Measurements from ENCODE around the gene TGFB2. TPM values are rescaled to one million over a fixed set of nuclear protein-coding genes. Genes with fewer than 3 reads are reported as not detected.

The TGFB2 gene
- total RNA-seq, 4 donors from 2014 or later: 3.3 to 9.4 (median 6.8) TPM

- WGBS, 2 donors (ENCODE audit: low coverage in 1 of 2): 55 to 75% methylated on average over 1 of the region's 1 CpG
- ATAC-seq: no peak
- no peak for TF ChIP-seq POLR2A (IDR thresholded peaks at IDR 0.05)
- TF ChIP-seq EP300 (IDR thresholded peaks at IDR 0.05): no peak
- TF ChIP-seq CTCF (IDR thresholded peaks at IDR 0.05): no peak
- no peak for TF ChIP-seq POLR2AphosphoS5 (IDR thresholded peaks at IDR 0.05)
- no peak overlapping the region for H3K27ac ChIP-seq
- no peaks in the 10 kb centered on the region for H3K36me3 ChIP-seq
- H3K27me3 ChIP-seq: no peaks in the 10 kb centered on the region
- peaks cover 0 to 8% (median 0%) of the 10 kb centered on the region in 3 donors for H3K4me1 ChIP-seq
- H3K9me3 ChIP-seq: no peaks in the 10 kb centered on the region
- no peak overlapping the region for H3K4me3 ChIP-seq
These were observed 127.7 kb downstream of the TGFB2 start for GRCh38 chr1:218472885-218473284.

- 80 to 81% methylated on average over 2 of the region's 2 CpGs for WGBS, 2 donors (ENCODE audit: low coverage in 1 of 2)
- ATAC-seq: no peak
- TF ChIP-seq CTCF (IDR thresholded peaks at IDR 0.05) (no peak), POLR2A (IDR thresholded peaks at IDR 0.05) (no peak), EP300 (IDR thresholded peaks at IDR 0.05) (no peak), POLR2AphosphoS5 (IDR thresholded peaks at IDR 0.05) (no peak)
- no peak overlapping the region for H3K27ac ChIP-seq
- H3K9me3 ChIP-seq: no peaks in the 10 kb centered on the region
- H3K36me3 ChIP-seq: no peaks in the 10 kb centered on the region
- no peaks in the 10 kb centered on the region for H3K27me3 ChIP-seq
- peaks cover 0 to 8% (median 0%) of the 10 kb centered on the region in 3 donors for H3K4me1 ChIP-seq
- H3K4me3 ChIP-seq: no peak overlapping the region
These were observed 128.4 kb downstream of the TGFB2 start for GRCh38 chr1:218473522-218473921.

GRCh38 chr1:218474128-218474527 is 129.0 kb downstream of the TGFB2 start:
- Histone ChIP-seq H3K36me3 (no peaks in the 10 kb centered on the region), H3K27ac (no peak overlapping the region), H3K4me1 (peaks cover 0 to 10% (median 0%) of the 10 kb centered on the region in 3 donors), H3K9me3 (no peaks in the 10 kb centered on the region), H3K27me3 (no peaks in the 10 kb centered on the region), H3K4me3 (no peak overlapping the region)
- TF ChIP-seq POLR2A (IDR thresholded peaks at IDR 0.05) (no peak), EP300 (IDR thresholded peaks at IDR 0.05) (no peak), POLR2AphosphoS5 (IDR thresholded peaks at IDR 0.05) (no peak), CTCF (IDR thresholded peaks at IDR 0.05) (no peak)
- no peak for ATAC-seq
- 73 to 84% methylated on average over 4 to 5 of the region's 5 CpGs for WGBS, 2 donors (ENCODE audit: low coverage in 1 of 2)

GRCh38 chr1:218475275-218475674 is 130.1 kb downstream of the TGFB2 start:
- no peak for ATAC-seq
- no peak overlapping the region for H3K4me3 ChIP-seq
- no peaks in the 10 kb centered on the region for H3K9me3 ChIP-seq
- H3K27ac ChIP-seq: peak overlapping the region in 1 of 4 donors; percentile 36
- no peaks in the 10 kb centered on the region for H3K27me3 ChIP-seq
- peaks cover 6 to 21% (median 9%) of the 10 kb centered on the region in 3 donors for H3K4me1 ChIP-seq
- no peaks in the 10 kb centered on the region for H3K36me3 ChIP-seq
- 100% methylated on average over 1 of the region's 1 CpG for WGBS, 2 donors (ENCODE audit: low coverage in 1 of 2)
- TF ChIP-seq POLR2AphosphoS5 (IDR thresholded peaks at IDR 0.05): no peak
- TF ChIP-seq POLR2A (IDR thresholded peaks at IDR 0.05): no peak
- no peak for TF ChIP-seq CTCF (IDR thresholded peaks at IDR 0.05)
- no peak for TF ChIP-seq EP300 (IDR thresholded peaks at IDR 0.05)

GRCh38 chr1:218475699-218476098 is 130.6 kb downstream of the TGFB2 start:
- Histone ChIP-seq H3K4me1 (peaks cover 10 to 26% (median 12%) of the 10 kb centered on the region in 3 donors), H3K27ac (peak overlapping the region in 1 of 4 donors; percentile 36), H3K9me3 (no peaks in the 10 kb centered on the region), H3K36me3 (no peaks in the 10 kb centered on the region), H3K4me3 (no peak overlapping the region), H3K27me3 (no peaks in the 10 kb centered on the region)
- TF ChIP-seq POLR2AphosphoS5 (IDR thresholded peaks at IDR 0.05): no peak
- TF ChIP-seq CTCF (IDR thresholded peaks at IDR 0.05): no peak
- no peak for TF ChIP-seq EP300 (IDR thresholded peaks at IDR 0.05)
- TF ChIP-seq POLR2A (IDR thresholded peaks at IDR 0.05): no peak
- 88% methylated on average over 1 of the region's 1 CpG; no CpG with 5 or more reads in 1 of the 2 donors for WGBS, 2 donors (ENCODE audit: low coverage in 1 of 2)
- no peak for ATAC-seq

Measured in gastroesophageal sphincter (tissue), 4 donors.